ENCODE data around the gene SNX8.

- no peak for TF ChIP-seq CTCF (IDR thresholded peaks at IDR 0.05)
- TF ChIP-seq SMC3 (IDR thresholded peaks at IDR 0.05): no peak
- no peak for TF ChIP-seq POLR2A (IDR thresholded peaks at IDR 0.05; ENCODE audit: low read length)
- TF ChIP-seq RCOR1 (IDR thresholded peaks at IDR 0.05; ENCODE audit: low read depth, low read length): no peak
These were observed 40.4 kb downstream of the SNX8 start for GRCh38 chr7:2273866-2274265.

Data from A549 (cell line).